GM19023 (cell line): ENCODE measurements around the gene GATM.

Experiments
- ATAC-seq: cut with Tn5 transposase; IDR thresholded peaks from one replicate; pipeline ENCODE4 v1.9.1; 2021; ENCODE audit warnings: mild to moderate bottlenecking, moderate library complexity; ENCODE audit not compliant: unreplicated experiment

GATM gene

DNA sequence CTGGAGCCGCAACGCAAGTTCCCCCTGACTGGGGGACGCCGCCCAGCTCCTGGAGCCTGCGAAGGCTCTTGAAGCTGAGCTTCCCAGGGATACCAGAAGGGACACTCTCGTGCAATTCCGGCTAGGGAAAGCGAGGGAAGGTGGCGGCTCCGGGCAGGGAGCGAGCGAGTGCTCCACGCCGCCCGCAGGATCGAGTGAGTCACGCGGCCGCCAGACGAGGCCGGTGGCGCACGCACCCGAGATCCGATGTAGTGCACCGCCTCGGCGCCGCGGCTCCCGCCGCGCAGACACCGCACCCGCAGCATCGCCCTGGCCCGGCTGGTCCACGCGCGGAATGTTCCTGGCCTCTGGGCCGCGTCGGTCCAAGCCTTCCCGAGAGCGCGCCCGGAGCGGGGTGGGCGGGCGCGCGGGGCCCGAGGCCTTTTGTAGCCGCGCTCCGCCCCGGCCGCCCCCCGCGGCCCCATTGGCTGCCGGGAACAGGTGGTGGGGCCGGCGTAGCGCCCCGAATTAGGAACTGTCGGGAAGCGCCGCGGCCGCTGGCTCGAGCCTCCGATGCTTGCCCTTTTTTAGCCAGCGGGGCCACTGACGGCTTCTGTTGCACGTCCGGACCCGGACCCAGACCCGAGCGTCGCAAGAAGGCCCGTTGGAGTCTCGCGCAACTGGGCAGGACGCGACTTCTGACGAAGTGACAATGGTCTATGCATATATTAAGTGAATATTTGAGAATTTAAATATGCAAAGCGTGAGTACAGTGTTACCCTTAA lies at the start of gene GATM:
Gene GATM (minus strand): TSS at position 396 of the 764 bp plus-strand sequence. CDS start 91 bp downstream, at position 305.
- ATAC-seq = peak; percentile 83

DNA sequence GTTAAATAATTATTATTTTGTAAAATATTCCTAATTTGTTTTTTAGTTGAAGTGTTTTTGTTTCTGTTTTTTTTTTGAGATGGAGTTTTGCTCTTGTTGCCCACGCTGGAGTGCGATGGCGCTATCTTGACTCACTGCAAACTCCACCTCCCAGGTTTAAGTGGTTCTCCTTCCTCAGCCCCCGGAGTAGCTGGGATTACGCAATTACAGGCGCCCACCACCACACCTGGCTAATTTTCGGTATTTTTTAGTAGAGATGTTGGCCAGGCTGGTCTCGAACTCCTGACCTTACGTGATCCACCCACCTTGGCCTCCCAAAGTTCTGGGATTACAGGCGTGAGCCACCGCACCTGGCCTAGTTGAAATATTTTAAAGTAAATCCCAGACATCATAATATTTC lies 48.7 kb upstream of the GATM start:
- no peak for ATAC-seq

- no peak for ATAC-seq
Measured at GRCh38 chr15:45425135-45425534, 46.8 kb upstream of the GATM start.

DNA sequence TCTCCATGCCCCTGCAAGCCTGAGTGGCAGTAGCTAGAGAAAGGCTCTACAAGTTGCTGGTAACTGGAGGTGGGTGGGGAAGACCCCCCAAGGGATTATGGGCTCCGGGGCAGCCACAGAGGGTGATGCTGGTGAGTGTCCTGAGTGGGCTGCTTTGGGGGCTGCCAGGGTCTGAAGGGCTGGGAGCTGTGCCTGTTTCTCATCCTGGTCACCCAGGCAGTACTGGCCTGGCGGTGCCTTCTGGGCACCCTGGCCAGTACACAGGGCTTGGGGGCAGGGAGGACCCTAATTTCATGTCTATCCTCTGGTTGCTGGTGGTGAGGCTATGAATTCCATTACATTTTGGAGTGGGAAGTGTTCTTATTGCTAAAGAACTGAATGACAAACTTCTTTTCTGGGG lies 46.1 kb upstream of the GATM start:
- no peak for ATAC-seq

GRCh38 chr15:45417303-45417950 lies 39.1 kb upstream of the GATM start:
- no peak for ATAC-seq

GRCh38 chr15:45414215-45414885 lies 36.0 kb upstream of the GATM start:
- ATAC-seq = no peak

DNA sequence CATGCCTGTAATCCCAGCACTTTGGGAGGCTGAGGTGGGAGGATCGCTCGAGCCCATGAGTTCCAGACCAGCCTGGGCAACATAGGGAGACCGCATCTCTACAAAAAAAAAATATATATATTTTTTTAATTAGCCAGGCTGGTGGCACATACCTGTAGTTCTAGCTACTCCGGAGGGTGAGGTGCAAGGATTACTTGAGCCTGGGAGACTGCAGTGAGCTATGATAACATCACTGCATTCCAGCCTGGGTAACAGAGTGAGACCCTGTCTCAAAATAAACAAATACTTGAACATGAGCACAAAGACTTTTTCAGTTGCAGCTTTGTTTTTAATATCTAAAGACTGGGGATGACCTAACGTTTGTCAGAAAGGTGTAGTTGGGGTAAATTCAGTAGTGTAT lies 31.3 kb upstream of the GATM start:
- ATAC-seq = no peak

GRCh38 chr15:45407786-45408185 lies 29.4 kb upstream of the GATM start:
- no peak for ATAC-seq

- peak; percentile 36 for ATAC-seq
Measured at GRCh38 chr15:45402955-45403877, 24.9 kb upstream of the GATM start.

- ATAC-seq = peak; percentile 87
Measured at GRCh38 chr15:45402162-45402954, 24.0 kb upstream of the GATM start.

GRCh38 chr15:45401665-45402161 lies 23.4 kb upstream of the GATM start:
- no peak for ATAC-seq

- no peak for ATAC-seq
Measured at GRCh38 chr15:45399381-45400212, 21.3 kb upstream of the GATM start.

- no peak for ATAC-seq
Measured at GRCh38 chr15:45397116-45397665, 18.8 kb upstream of the GATM start.

GRCh38 chr15:45395943-45396342 lies 17.6 kb upstream of the GATM start:
- ATAC-seq = no peak

GRCh38 chr15:45394681-45395080 lies 16.3 kb upstream of the GATM start:
- ATAC-seq = no peak

- ATAC-seq = no peak
Measured at GRCh38 chr15:45393851-45394250, 15.5 kb upstream of the GATM start.

DNA sequence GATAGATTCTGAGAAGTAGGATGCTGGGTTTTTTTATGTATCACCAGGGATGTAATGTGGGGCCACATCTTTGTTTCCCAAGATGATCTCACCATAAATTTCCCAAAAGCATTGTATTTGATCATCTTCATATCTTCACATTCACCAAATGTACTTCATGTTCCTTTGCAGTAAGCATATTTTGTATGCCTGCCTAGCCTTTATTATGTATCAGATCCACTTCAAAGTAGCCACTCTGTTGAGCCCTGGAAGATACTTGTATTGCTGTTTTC lies 14.2 kb upstream of the GATM start:
- no peak for ATAC-seq

DNA sequence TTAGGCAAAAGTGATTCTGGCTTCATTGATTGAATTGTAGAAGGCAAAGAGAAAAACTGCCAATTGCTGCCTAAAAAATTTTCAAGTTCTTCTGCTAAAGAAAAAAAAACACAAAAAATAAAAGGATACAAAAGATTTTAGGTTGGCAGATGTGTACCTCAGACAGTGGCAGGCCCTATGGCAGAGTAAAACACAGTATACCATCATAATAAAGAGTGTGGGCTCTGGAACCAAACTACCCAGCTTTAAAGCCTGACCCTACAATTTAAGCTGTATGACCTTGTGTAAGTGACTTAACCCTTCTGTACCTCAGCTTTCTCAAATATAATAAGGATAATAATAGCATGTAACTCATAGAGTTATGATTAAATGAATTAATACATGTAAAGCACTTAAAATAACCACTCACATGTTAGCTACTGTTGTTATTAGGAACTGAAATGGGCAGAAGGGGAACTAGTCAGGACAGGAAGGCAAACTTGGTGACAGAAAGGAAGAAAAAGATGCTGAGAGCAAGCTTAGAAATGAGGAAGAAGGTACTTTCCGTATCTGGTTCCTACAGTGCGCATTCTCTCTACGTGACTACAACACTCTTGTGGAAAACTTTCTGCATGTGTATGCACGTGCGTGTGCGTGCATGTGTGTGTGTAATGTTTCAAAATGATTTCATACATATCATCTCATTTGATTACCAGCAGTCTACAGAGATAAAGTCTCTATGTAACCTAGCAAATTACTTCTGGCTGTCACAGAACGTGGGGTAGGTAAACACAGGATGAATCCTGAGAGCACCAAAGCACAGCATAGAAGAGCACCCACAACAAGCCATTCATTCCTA lies 13.6 kb upstream of the GATM start:
- peak; percentile 91 for ATAC-seq
